IMR-90 (cell line): ENCODE data around the gene RSL1D1. TPM values are rescaled to one million over a fixed set of nuclear protein-coding genes. Genes with fewer than 3 reads are reported as not detected.

ENCODE experiments used
- ATAC-seq: fragments of 200-7000 bp; cut with Tn5 transposase; 2 replicates; pipeline ENCODE4 v1.9.1; 2020; ENCODE audit warnings: low read depth, mild to moderate bottlenecking, moderate library complexity
- BruUV-seq: library from RNA; stranded (reverse); fragments of 400-500 nt; replicated peaks from 2 replicates; lab custom pipeline; 2021; lab: Mats Ljungman, UMichigan
- CTCF ChIA-PET: fragments of 300-600 bp; formaldehyde crosslinking; extraction: SDS; loops from one replicate; lab custom pipeline; 2021; ENCODE audit warnings: antibody characterized with exemption; lab: Yijun Ruan, JAX
- POLR2A ChIA-PET: fragments of 300-600 bp; sonication (Branson Sonifier 250); formaldehyde crosslinking; loops from one replicate; lab custom pipeline; 2022; ENCODE audit warnings: antibody characterized with exemption; ENCODE audit not compliant: unreplicated experiment; lab: Charles Lee
- DNase-seq: peaks from one replicate; pipeline ENCODE4 v3.0.0; 2013
- H2AFZ ChIP-seq: replicated peaks from 2 replicates; pipeline ENCODE3; 2013; ENCODE audit warnings: low read length, mild to moderate bottlenecking; ENCODE audit not compliant: poor library complexity
- H2AK5ac ChIP-seq: 2 replicates; pipeline ENCODE4 v1.6.1; 2013; ENCODE audit warnings: low read depth, low read length, inconsistent platforms
- H2AK9ac ChIP-seq: replicated peaks from 2 replicates; pipeline ENCODE3; 2013; ENCODE audit warnings: mild to moderate bottlenecking, low read depth, low read length, moderate library complexity; ENCODE audit not compliant: poor library complexity
- H2BK120ac ChIP-seq: 2 replicates; pipeline ENCODE4 v1.6.1; 2013; ENCODE audit warnings: low read depth, low read length, inconsistent platforms
- H2BK15ac ChIP-seq: 3 replicates; pipeline ENCODE4 v1.6.1; 2013; ENCODE audit warnings: low read depth, low read length, inconsistent platforms
- H2BK20ac ChIP-seq: 2 replicates; pipeline ENCODE4 v1.6.1; 2013; ENCODE audit warnings: low read depth, mild to moderate bottlenecking, inconsistent platforms, low read length, moderate library complexity
- H2BK5ac ChIP-seq: 2 replicates; pipeline ENCODE4 v1.6.1; 2013; ENCODE audit warnings: mild to moderate bottlenecking, low read depth, low read length, inconsistent platforms; ENCODE audit not compliant: poor library complexity, severe bottlenecking
- H3K14ac ChIP-seq: replicated peaks from 2 replicates; pipeline ENCODE4 v1.6.1; 2013; ENCODE audit warnings: low read depth, low read length, inconsistent platforms
- H3K18ac ChIP-seq: 2 replicates; pipeline ENCODE4 v1.6.1; 2013; ENCODE audit warnings: low read depth, low read length, control low read depth
- H3K23ac ChIP-seq: 2 replicates; pipeline ENCODE4 v1.6.1; 2013; ENCODE audit warnings: low read depth, low read length, inconsistent platforms
- H3K27ac ChIP-seq: 2 replicates; pipeline ENCODE4 v1.5.1; 2013; ENCODE audit warnings: mild to moderate bottlenecking, control low read depth, low read length; ENCODE audit not compliant: insufficient read depth
- H3K27me3 ChIP-seq: 2 replicates; pipeline ENCODE4 v1.6.1; 2013; ENCODE audit warnings: low read length; ENCODE audit not compliant: control insufficient read depth, insufficient read depth
- H3K36me3 ChIP-seq: 2 replicates; pipeline ENCODE4 v1.6.1; 2013; ENCODE audit warnings: low read length, mixed read lengths; ENCODE audit not compliant: control insufficient read depth, insufficient read depth
- H3K4ac ChIP-seq: 2 replicates; pipeline ENCODE4 v1.6.1; 2013; ENCODE audit warnings: low read depth, low read length, inconsistent platforms
- H3K4me1 ChIP-seq: 2 replicates; pipeline ENCODE4 v1.6.1; 2013; ENCODE audit warnings: low read length, mixed read lengths; ENCODE audit not compliant: control insufficient read depth, insufficient read depth
- H3K4me2 ChIP-seq: 2 replicates; pipeline ENCODE4 v1.6.1; 2013; ENCODE audit warnings: low read depth, mild to moderate bottlenecking, control low read depth, low read length, moderate library complexity
- H3K4me3 ChIP-seq: 2 replicates; pipeline ENCODE4 v1.5.1; 2013; ENCODE audit warnings: low read depth, mild to moderate bottlenecking, control low read depth, low read length, moderate library complexity; ENCODE audit not compliant: insufficient read depth
- H3K56ac ChIP-seq: 2 replicates; pipeline ENCODE4 v1.6.1; 2013; ENCODE audit warnings: low read length, inconsistent platforms; ENCODE audit not compliant: insufficient read depth; ENCODE audit errors: extremely low read depth
- H3K79me1 ChIP-seq, 2 experiments: 2 replicates each; pipeline ENCODE4 v1.6.1; 2013; ENCODE audit warnings: low read length in 2 of 2, inconsistent platforms in 1 of 2, low read depth in 1 of 2
- H3K9ac ChIP-seq: 2 replicates; pipeline ENCODE4 v1.6.1; 2013; ENCODE audit warnings: low read depth, low read length, control low read depth
- H3K9me1 ChIP-seq: 2 replicates; pipeline ENCODE4 v1.6.1; 2013; ENCODE audit warnings: low read length, inconsistent platforms; ENCODE audit not compliant: insufficient read depth
- H3K9me3 ChIP-seq: 2 replicates; pipeline ENCODE4 v1.6.1; 2013; ENCODE audit warnings: low read length; ENCODE audit not compliant: control insufficient read depth, insufficient read depth
- H4K20me1 ChIP-seq: 2 replicates; pipeline ENCODE4 v1.6.1; 2013; ENCODE audit warnings: low read length, inconsistent platforms; ENCODE audit not compliant: insufficient read depth
- H4K5ac ChIP-seq: 2 replicates; pipeline ENCODE4 v1.6.1; 2013; ENCODE audit warnings: mild to moderate bottlenecking, low read depth, low read length, control low read depth
- H4K8ac ChIP-seq, 2 experiments: 2 replicates each; pipeline ENCODE4 v1.6.1; 2013; ENCODE audit warnings: low read depth in 2 of 2, low read length in 2 of 2, control low read depth in 1 of 2, inconsistent platforms in 1 of 2
- H4K91ac ChIP-seq: 2 replicates; pipeline ENCODE4 v1.6.1; 2013; ENCODE audit warnings: low read depth, low read length, inconsistent platforms; ENCODE audit not compliant: insufficient read depth
- BHLHE40 ChIP-seq: fragments of 150-350 bp; IDR thresholded peaks from 2 replicates; pipeline ENCODE4 v1.6.1; 2016; ENCODE audit warnings: mild to moderate bottlenecking, low read depth, low read length
- CEBPB ChIP-seq: IDR thresholded peaks from 2 replicates; pipeline ENCODE4 v1.6.1; 2012; ENCODE audit warnings: low read depth, low read length, improper control_type of control experiment
- CHD1 ChIP-seq: IDR thresholded peaks from 2 replicates; pipeline ENCODE4 v1.6.1; 2012; ENCODE audit warnings: low read depth, low read length, improper control_type of control experiment
- FOS ChIP-seq: fragments of 150-350 bp; IDR thresholded peaks from 2 replicates; pipeline ENCODE4 v1.6.1; 2016; ENCODE audit warnings: low read depth, low read length
- MAFK ChIP-seq: IDR thresholded peaks from 2 replicates; pipeline ENCODE4 v1.6.1; 2012; ENCODE audit warnings: low read depth, low read length, improper control_type of control experiment
- MAZ ChIP-seq: IDR thresholded peaks from 2 replicates; pipeline ENCODE4 v1.6.1; 2012; ENCODE audit warnings: low read depth, mild to moderate bottlenecking, low read length, improper control_type of control experiment, moderate library complexity, borderline replicate concordance
- MXI1 ChIP-seq: IDR thresholded peaks from 2 replicates; pipeline ENCODE4 v1.6.1; 2012; ENCODE audit warnings: low read depth, mild to moderate bottlenecking, low read length, moderate library complexity, borderline replicate concordance
- POLR2A ChIP-seq: IDR thresholded peaks from 2 replicates; pipeline ENCODE4 v1.6.1; 2012; ENCODE audit warnings: mild to moderate bottlenecking, low read depth, low read length
- RAD21 ChIP-seq: IDR thresholded peaks from 2 replicates; pipeline ENCODE4 v1.6.1; 2012; ENCODE audit warnings: low read length, improper control_type of control experiment
- RCOR1 ChIP-seq: IDR thresholded peaks from 2 replicates; pipeline ENCODE4 v1.6.1; 2012; ENCODE audit warnings: mild to moderate bottlenecking, low read length, improper control_type of control experiment; ENCODE audit not compliant: insufficient replicate concordance
- RFX5 ChIP-seq: IDR thresholded peaks from 2 replicates; pipeline ENCODE4 v1.8.0; 2012; ENCODE audit warnings: low read depth, mild to moderate bottlenecking, low read length, moderate library complexity
- WGBS, 2 experiments: methylation state at CpG; one replicate each; pipeline versions ENCODE4 v1.1.5 to v1.1.7; 2013; ENCODE audit warnings: missing lambda C conversion rate in 2 of 2; ENCODE audit not compliant: insufficient read length in 1 of 2; ENCODE audit errors: extremely low coverage in 2 of 2; 5-methylcytosine and 5-hydroxymethylcytosine counted together
- dilution Hi-C: fragments of 300-500 bp; cut with HindIII; formaldehyde crosslinking; loops from one replicate; pipeline ENCODE4 v1.14.3; 2018; ENCODE audit warnings: low sequenced_read_pairs; ENCODE audit not compliant: unreplicated experiment
- in situ Hi-C: fragments of 300-500 bp; cut with MboI; formaldehyde crosslinking; loops from 3 replicates; pipeline ENCODE4 v1.14.3; 2019; ENCODE audit warnings: low sequenced_read_pairs, inconsistent platforms, mixed read lengths
- intact Hi-C: fragments of 100-400 bp; cut with micrococcal nuclease; formaldehyde crosslinking; loops from 2 replicates; pipeline ENCODE4 v1.10.0; 2022
- polyA plus RNA-seq, 3 experiments: library from polyadenylated mRNA; depleted of rRNA; stranded (reverse); fragments of >200 nt; gene quantifications; 2 replicates each; pipeline ENCODE4 v1.2.3, GENCODE V29; 2012; ENCODE audit warnings: low replicate concordance in 1 of 3
- total RNA-seq: library from RNA; depleted of rRNA; stranded (reverse); fragments of >200 nt; gene quantifications from 2 replicates; pipeline ENCODE4 v1.2.3, GENCODE V29; 2012
- TF ChIP-seq, protein P1 (sequence below): conservative IDR thresholded peaks from 2 replicates; pipeline ENCODE4 v1.5.1; 2012; ENCODE audit warnings: mild to moderate bottlenecking, low read depth, low read length, improper control_type of control experiment
- TF ChIP-seq, protein P2 (sequence below): fragments of 150-350 bp; IDR thresholded peaks from 2 replicates; pipeline ENCODE4 v1.6.1; 2016; ENCODE audit warnings: low read depth, mild to moderate bottlenecking, low read length, moderate library complexity, borderline replicate concordance
- TF ChIP-seq, protein P3 (sequence below): fragments of 150-350 bp; IDR thresholded peaks from 2 replicates; pipeline ENCODE4 v1.6.1; 2017; ENCODE audit warnings: mild to moderate bottlenecking, antibody characterized with exemption, low read length, low read depth

RSL1D1 gene
- total and polyA plus RNA-seq, 2 of the 4 experiments (the other 2 are of a cell fraction), result 63.8 to 77.4 TPM

DNA sequence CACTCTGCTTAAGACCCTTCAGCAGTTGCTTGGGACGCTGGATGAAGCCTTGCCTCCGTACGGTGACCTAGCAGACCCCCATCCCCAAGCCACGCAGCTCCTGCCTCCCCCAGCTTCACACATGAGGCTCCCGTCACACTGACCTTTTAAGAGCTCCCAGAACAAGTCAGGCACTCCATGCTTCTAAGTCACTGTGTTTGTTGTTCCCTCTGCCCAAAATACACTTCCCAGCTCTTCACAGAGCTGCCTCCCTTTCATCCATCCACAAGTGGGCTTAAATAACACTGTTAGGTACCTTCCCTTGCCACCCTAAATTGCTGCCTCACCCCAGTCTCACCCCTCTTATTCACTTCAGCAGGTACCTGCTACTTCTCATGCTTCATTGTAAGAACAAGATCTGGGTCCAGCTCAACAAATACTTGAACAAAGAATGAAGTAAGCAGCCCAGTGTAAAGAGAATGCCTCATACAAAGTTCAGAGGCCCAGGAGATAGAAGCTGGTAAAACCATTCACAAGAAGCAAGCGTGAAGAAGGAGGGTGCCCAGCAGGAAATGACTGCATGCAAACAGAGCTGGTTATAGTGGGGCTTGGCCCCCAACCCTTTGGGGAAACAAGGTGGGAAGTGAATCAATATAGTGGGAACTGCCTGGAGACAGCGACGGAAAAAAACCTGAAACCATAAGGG, 60.1 kb downstream of the RSL1D1 start (continued):
- no peak for TF ChIP-seq MXI1

DNA sequence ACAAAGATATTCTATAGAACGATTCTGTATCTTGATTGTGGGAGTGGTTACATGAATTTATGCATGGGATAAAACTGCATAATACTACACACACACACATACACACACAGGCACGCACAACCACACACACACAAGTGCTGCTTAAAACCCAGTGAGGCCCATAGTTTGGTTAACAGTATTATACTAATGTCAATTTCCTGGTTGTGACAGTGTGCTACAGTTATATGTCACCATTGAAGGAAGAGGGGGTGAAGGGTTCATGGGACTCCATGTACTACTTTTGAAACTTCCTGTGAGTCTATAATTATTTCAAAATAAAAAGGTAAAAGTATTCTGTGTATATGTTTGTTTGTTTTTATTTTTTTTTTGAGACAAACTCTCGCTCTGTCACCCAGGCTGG, 62.4 kb downstream of the RSL1D1 start:
- no peak overlapping the region for H2AK9ac ChIP-seq
- no peak overlapping the region for H3K18ac ChIP-seq
- H3K9ac ChIP-seq, result no peak overlapping the region
- no peak overlapping the region for H4K8ac ChIP-seq
- H3K4me1 ChIP-seq, result peaks cover 21% of the 10 kb centered on the region
- ChIA-PET POLR2A (no interaction called here), CTCF (no interaction called here)
- no TSS peak for BruUV-seq
- intact Hi-C loops (no loop called here), dilution Hi-C loops (no loop called here), in situ Hi-C loops (no loop called here)
- H3K27me3 ChIP-seq, result no peaks in the 10 kb centered on the region
- ATAC-seq (no peak), DNase-seq (no peak)
- no peak overlapping the region for H3K4me2 ChIP-seq
- H4K91ac ChIP-seq, result no peak overlapping the region
- H3K9me1 ChIP-seq, result peaks cover 15% of the 10 kb centered on the region
- H3K56ac ChIP-seq, result no peak overlapping the region
- H2BK15ac ChIP-seq, result no peak overlapping the region
- WGBS, 2 experiments, result no CpG with 5 or more reads among the region's 3 CpGs
- H2BK120ac ChIP-seq, result no peak overlapping the region
- TF ChIP-seq RFX5 (no peak), MAFK (no peak), CEBPB (no peak), MAZ (no peak), BHLHE40 (no peak), RAD21 (no peak), POLR2A (no peak), FOS (no peak), RCOR1 (no peak), CHD1 (no peak)
- TF ChIP-seq, protein P1, sequence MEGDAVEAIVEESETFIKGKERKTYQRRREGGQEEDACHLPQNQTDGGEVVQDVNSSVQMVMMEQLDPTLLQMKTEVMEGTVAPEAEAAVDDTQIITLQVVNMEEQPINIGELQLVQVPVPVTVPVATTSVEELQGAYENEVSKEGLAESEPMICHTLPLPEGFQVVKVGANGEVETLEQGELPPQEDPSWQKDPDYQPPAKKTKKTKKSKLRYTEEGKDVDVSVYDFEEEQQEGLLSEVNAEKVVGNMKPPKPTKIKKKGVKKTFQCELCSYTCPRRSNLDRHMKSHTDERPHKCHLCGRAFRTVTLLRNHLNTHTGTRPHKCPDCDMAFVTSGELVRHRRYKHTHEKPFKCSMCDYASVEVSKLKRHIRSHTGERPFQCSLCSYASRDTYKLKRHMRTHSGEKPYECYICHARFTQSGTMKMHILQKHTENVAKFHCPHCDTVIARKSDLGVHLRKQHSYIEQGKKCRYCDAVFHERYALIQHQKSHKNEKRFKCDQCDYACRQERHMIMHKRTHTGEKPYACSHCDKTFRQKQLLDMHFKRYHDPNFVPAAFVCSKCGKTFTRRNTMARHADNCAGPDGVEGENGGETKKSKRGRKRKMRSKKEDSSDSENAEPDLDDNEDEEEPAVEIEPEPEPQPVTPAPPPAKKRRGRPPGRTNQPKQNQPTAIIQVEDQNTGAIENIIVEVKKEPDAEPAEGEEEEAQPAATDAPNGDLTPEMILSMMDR, result no peak
- TF ChIP-seq, protein P2, sequence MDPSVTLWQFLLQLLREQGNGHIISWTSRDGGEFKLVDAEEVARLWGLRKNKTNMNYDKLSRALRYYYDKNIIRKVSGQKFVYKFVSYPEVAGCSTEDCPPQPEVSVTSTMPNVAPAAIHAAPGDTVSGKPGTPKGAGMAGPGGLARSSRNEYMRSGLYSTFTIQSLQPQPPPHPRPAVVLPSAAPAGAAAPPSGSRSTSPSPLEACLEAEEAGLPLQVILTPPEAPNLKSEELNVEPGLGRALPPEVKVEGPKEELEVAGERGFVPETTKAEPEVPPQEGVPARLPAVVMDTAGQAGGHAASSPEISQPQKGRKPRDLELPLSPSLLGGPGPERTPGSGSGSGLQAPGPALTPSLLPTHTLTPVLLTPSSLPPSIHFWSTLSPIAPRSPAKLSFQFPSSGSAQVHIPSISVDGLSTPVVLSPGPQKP, result no peak
- TF ChIP-seq, protein P3, sequence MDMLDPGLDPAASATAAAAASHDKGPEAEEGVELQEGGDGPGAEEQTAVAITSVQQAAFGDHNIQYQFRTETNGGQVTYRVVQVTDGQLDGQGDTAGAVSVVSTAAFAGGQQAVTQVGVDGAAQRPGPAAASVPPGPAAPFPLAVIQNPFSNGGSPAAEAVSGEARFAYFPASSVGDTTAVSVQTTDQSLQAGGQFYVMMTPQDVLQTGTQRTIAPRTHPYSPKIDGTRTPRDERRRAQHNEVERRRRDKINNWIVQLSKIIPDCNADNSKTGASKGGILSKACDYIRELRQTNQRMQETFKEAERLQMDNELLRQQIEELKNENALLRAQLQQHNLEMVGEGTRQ, result no peak
- no peak overlapping the region for H3K4ac ChIP-seq
- no peak overlapping the region for H2AK5ac ChIP-seq
- H2AFZ ChIP-seq, result no peak overlapping the region
- H2BK20ac ChIP-seq, result no peak overlapping the region
- H3K36me3 ChIP-seq, result peaks cover 2% of the 10 kb centered on the region
- peaks cover 61% of the 10 kb centered on the region for H4K20me1 ChIP-seq
- peak overlapping the region; percentile 10 for H2BK5ac ChIP-seq
- no peaks in the 10 kb centered on the region for H3K9me3 ChIP-seq
- no peak overlapping the region for H3K27ac ChIP-seq
- no peak overlapping the region for H3K23ac ChIP-seq
- peaks cover 3 to 66% of the 10 kb centered on the region in 2 experiments; a peak in 3 of 4 replicates for H3K79me1 ChIP-seq
- no peak overlapping the region for H3K14ac ChIP-seq
- peak overlapping the region; percentile 76; the same call in 1 of the 2 replicates for H4K5ac ChIP-seq
- H3K4me3 ChIP-seq, result no peak overlapping the region
